ENCODE results near the gene LARP7. TPM values are rescaled to one million over a fixed set of nuclear protein-coding genes. Genes with fewer than 3 reads are reported as not detected.

Gene LARP7
- 10 to 100 TPM; 43.2 TPM for total RNA-seq

DNA sequence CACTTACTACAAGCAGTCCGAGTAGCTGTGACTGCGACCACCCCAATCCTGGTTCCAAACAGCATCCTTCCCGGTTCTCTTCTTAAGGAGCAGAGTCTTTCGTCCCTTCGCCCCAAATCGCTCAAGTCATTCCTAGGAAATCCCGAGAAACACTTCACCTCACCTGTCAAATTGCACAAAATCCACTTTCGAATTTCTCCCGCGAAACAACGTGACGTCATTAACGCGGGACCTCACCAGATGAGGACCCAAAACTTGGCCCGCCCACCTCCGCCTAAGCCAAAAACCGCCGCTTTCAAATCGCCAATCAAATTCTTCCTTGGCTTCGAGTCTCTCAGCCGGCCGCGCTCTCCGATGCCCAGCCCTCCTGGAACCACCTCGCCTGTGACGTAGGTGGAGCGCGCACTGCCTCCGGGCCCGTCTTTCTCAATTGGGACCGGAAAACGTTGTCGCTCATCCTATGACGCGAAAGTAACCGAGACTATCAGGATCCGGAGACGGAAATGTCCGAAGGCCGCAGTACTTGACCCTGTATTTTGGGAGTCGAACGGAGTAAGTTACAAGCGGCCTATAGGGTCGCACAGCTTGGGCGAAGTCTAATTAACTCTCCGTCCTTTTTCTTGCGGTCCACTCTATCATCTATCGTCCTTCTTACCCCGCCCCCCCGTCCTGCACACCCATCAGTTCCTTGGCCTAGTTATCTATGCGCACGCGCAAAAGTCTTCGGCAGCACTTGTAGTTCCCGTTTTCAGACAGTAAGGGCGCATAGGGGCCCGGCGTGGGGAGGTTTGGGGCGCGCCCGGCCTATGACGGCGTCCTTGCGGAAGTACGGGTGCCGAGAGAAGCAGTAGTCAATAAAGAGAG is at the start of gene LARP7, which contains the start of gene ZGRF1:
TSS of gene LARP7 (plus strand) at position 456 of the 864 bp plus-strand sequence. CDS start 7,527 bp downstream, outside the sequence.
TSS of gene ZGRF1 (minus strand) at position 222 of the 864 bp plus-strand sequence. CDS start 3,733 bp downstream, outside the sequence.
- ChIA-PET POLR2A (interaction anchor here (1.5 kb wide), 1 partner anchor 18 kb away, joined by 3 read pairs; no protein-coding TSS in a partner anchor), CTCF (interaction anchor here (0.6 to 4.6 kb wide), 6 partner anchors 9 to 127 kb away, joined by 3 to 56 read pairs (median 4); no protein-coding TSS in a partner anchor)
- Mint-ChIP-seq H3K36me3 (ENCODE audit: low read depth) (peaks cover 6% of the 10 kb centered on the region), H3K4me3 (no peak within 1 kb of the TSS), H3K27ac (no peak within 1 kb of the TSS), H3K9me3 (no peaks in the 10 kb centered on the region), H3K27me3 (no peaks in the 10 kb centered on the region), H3K4me1 (ENCODE audit: low read depth) (peaks cover 23% of the 10 kb centered on the region)
- intact Hi-C loops (cut with micrococcal nuclease), result loop anchor here (10.0 kb wide), 1 partner anchor 298 kb away; no protein-coding TSS in a partner anchor
- ATAC-seq (peak; percentile 95), DNase-seq (peak; percentile 99)
- TF ChIP-seq, protein P1, sequence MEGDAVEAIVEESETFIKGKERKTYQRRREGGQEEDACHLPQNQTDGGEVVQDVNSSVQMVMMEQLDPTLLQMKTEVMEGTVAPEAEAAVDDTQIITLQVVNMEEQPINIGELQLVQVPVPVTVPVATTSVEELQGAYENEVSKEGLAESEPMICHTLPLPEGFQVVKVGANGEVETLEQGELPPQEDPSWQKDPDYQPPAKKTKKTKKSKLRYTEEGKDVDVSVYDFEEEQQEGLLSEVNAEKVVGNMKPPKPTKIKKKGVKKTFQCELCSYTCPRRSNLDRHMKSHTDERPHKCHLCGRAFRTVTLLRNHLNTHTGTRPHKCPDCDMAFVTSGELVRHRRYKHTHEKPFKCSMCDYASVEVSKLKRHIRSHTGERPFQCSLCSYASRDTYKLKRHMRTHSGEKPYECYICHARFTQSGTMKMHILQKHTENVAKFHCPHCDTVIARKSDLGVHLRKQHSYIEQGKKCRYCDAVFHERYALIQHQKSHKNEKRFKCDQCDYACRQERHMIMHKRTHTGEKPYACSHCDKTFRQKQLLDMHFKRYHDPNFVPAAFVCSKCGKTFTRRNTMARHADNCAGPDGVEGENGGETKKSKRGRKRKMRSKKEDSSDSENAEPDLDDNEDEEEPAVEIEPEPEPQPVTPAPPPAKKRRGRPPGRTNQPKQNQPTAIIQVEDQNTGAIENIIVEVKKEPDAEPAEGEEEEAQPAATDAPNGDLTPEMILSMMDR (IDR thresholded peaks at IDR 0.05), result peak; percentile 94

DNA sequence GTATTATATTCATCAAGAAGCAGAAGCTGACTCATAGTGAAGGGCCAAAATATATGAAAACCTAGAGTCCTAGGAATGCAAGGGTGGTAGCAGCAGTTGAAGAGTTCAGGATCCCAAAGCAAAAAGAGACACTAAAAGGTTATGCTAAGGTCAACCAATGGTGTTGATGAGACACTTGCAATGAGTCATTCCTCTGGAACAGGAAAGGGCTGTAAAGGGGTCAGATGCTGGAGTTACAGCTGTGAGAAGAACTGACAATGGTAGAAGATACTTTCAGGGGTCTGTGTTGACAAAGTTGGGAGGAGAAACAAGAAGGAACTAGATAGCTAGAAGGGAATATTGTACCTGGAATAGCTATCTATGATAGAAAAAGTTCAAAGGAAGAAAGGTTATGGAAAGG is 47.7 kb upstream of the LARP7 start:
- peaks cover 4% of the 10 kb centered on the region for H3K4me1 Mint-ChIP-seq (ENCODE audit: low read depth)
- no peak overlapping the region for H3K4me3 Mint-ChIP-seq
- TF ChIP-seq, protein P1 (IDR thresholded peaks at IDR 0.05), result no peak
- ChIA-PET POLR2A (no interaction called here), CTCF (interaction anchor here (2.0 kb wide), 1 partner anchor 10 kb away, joined by 6 read pairs; no protein-coding TSS in a partner anchor)
- H3K9me3 Mint-ChIP-seq, result no peaks in the 10 kb centered on the region
- DNase-seq (no peak), ATAC-seq (no peak)
- H3K27ac Mint-ChIP-seq, result no peak overlapping the region
- no peaks in the 10 kb centered on the region for H3K27me3 Mint-ChIP-seq
- intact Hi-C loops (cut with micrococcal nuclease), result no loop called here
- peaks cover 18% of the 10 kb centered on the region for H3K36me3 Mint-ChIP-seq (ENCODE audit: low read depth)

DNA sequence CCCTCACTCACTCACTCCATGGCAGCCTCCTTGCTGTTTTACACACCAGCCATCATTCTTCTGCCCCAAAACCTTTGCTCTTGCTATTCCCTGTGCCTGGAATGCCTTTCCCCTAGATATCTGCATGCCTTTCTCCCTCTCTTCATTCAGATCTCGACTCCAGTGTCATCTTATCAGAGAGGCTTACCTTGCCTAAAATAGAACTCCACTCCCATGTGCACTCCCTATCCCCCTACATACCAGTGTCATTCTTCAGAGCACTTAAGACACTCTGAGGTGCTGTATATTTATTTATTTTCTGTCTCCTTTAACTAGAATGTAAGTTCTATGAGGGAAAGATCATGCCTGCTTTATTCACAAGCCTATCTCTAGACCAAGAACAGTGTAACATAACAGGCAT is 45.4 kb upstream of the LARP7 start:
- POLR2A ChIA-PET, result no interaction called here
- intact Hi-C loops (cut with micrococcal nuclease), result no loop called here
- H3K36me3 Mint-ChIP-seq (ENCODE audit: low read depth), result peaks cover 17% of the 10 kb centered on the region

DNA sequence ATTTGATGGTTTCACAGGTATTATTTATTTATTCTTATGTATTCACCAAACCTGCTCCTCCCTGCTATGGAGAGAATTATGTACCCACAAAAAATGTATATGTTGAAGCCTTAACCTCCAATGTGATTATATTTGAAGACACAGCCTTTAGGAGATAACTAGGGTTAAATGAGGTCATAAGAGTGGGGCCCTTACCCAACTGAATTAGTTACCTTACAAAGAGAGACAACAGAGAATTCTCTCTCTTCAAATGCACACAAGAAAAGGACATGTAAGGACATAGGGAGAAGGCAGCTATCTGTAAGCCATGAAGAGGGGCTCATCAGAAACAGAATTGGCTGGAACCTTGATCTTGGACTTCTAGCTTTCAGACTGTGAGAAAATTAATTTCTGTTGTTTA is 44.2 kb upstream of the LARP7 start:
- TF ChIP-seq, protein P1 (IDR thresholded peaks at IDR 0.05), result no peak
- no peak overlapping the region for H3K4me3 Mint-ChIP-seq
- intact Hi-C loops (cut with micrococcal nuclease), result no loop called here
- ChIA-PET CTCF (interaction anchor here (0.8 kb wide), 1 partner anchor 9 kb away, joined by 4 read pairs; no protein-coding TSS in a partner anchor), POLR2A (no interaction called here)
- peaks cover 17% of the 10 kb centered on the region for H3K36me3 Mint-ChIP-seq (ENCODE audit: low read depth)
- H3K9me3 Mint-ChIP-seq, result no peaks in the 10 kb centered on the region
- ATAC-seq (no peak), DNase-seq (no peak)
- H3K4me1 Mint-ChIP-seq (ENCODE audit: low read depth), result peaks cover 4% of the 10 kb centered on the region
- H3K27ac Mint-ChIP-seq, result no peak overlapping the region
- H3K27me3 Mint-ChIP-seq, result no peaks in the 10 kb centered on the region

More for the DNA sequence above, 45.4 kb upstream of the LARP7 start:
- no peaks in the 10 kb centered on the region for H3K9me3 Mint-ChIP-seq
- H3K4me1 Mint-ChIP-seq (ENCODE audit: low read depth), result peaks cover 4% of the 10 kb centered on the region
- ATAC-seq, result no peak
- CTCF ChIA-PET, result no interaction called here
- TF ChIP-seq, protein P1 (IDR thresholded peaks at IDR 0.05), result no peak
- H3K27ac Mint-ChIP-seq, result no peak overlapping the region
- no peak overlapping the region for H3K4me3 Mint-ChIP-seq
- DNase-seq, result no peak
- no peaks in the 10 kb centered on the region for H3K27me3 Mint-ChIP-seq

All from activated CD8-positive, alpha-beta T cell treated with anti-CD3 and anti-CD28 coated beads for 36 hours (primary cell).